Measurements from ENCODE around the gene ZNF605. TPM values are rescaled to one million over a fixed set of nuclear protein-coding genes. Genes with fewer than 3 reads are reported as not detected.

The ZNF605 gene
- total and polyA plus RNA-seq, 2 of the 8 experiments (the other 6 are each of a cell fraction or from before 2014, with no cell fraction given): 3.6 to 20.3 TPM

GRCh38 chr12:132949936-132950837, 5.9 kb downstream of the ZNF605 start (continued):
- no peak for TF ChIP-seq MAX (IDR thresholded peaks at IDR 0.05)
- no peak for TF ChIP-seq SP2 (IDR thresholded peaks at IDR 0.05; ENCODE audit: low read length)
- TF ChIP-seq SIN3A (conservative IDR thresholded peaks at IDR 0.05 in 1 of 2, IDR thresholded peaks at IDR 0.05 in 1 of 2; ENCODE audit: low read depth in 1 of 2, low read length in 2 of 2): no peak
- TF ChIP-seq RXRA (IDR thresholded peaks at IDR 0.05; ENCODE audit: insufficient read depth, low read depth, low read length): no peak
- no peak for TF ChIP-seq KDM5A (IDR thresholded peaks at IDR 0.05; ENCODE audit: low read length)
- TF ChIP-seq TBP (IDR thresholded peaks at IDR 0.05; ENCODE audit: low read depth, low read length): no peak
- no peak for TF ChIP-seq TAF1 (IDR thresholded peaks at IDR 0.05; ENCODE audit: low read depth, low read length)
- TF ChIP-seq NANOG (IDR thresholded peaks at IDR 0.05; ENCODE audit: insufficient read depth, low read depth, low read length, poor library complexity, severe bottlenecking): no peak
- TF ChIP-seq ATF2 (IDR thresholded peaks at IDR 0.05; ENCODE audit: low read length): no peak
- no peak for TF ChIP-seq BACH1 (IDR thresholded peaks at IDR 0.05; ENCODE audit: low read length)
- TF ChIP-seq GABPA (IDR thresholded peaks at IDR 0.05; ENCODE audit: borderline replicate concordance, insufficient read depth, low read length): no peak
